Measurements from ENCODE around the gene BNIPL.

BNIPL gene

DNA sequence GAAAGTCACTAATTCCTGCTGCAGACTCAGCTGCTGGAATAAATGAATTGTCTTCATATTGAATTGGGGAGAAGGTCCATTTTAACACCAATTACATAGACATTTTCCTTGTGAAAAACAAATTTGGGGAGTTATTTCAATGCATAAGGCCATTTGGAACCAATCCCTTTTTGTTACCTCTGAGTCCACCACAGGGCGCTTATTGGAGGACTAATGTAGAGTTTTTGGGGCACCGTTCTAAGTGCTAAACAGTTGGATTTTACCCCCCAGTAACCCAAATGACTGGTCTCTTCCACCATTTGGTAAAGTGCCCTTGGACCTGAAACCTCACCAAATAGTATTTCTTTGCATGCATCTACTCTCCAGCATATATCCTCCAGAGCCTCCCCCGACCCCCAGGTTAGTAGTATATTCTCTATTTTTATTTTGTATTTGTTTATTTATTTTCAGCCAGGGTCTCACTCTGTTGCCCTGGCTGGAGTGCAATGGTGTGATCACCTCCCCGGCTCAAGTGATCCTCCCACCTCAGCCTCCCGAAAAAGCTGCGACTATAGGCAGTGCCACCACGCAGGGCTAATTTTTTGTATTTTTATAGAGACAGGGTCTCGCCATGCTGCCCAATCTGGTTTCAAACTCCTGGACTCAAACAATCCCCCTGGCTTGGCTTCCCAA, 26.6 kb upstream of the BNIPL start:
- no peak for DNase-seq (ENCODE audit: low read depth)

DNA sequence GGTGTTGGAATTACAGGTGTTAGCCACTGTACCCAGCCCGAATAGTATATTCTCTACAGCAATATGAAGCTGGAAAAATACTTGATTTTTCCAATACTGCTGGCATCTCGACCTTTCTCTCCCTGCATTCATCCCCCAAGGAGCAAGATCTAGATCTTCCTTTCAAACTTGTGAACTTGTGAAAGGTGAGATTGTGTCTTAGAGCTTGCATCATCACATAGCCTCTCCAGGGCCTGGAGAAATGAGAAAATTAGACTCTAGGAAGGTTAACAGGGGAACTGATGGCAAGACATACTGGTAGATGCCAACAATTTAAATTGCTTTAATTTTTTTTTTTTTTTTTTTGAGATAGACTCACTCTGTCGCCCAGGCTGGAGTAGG, 26.1 kb upstream of the BNIPL start:
- DNase-seq (ENCODE audit: low read depth) = no peak

DNA sequence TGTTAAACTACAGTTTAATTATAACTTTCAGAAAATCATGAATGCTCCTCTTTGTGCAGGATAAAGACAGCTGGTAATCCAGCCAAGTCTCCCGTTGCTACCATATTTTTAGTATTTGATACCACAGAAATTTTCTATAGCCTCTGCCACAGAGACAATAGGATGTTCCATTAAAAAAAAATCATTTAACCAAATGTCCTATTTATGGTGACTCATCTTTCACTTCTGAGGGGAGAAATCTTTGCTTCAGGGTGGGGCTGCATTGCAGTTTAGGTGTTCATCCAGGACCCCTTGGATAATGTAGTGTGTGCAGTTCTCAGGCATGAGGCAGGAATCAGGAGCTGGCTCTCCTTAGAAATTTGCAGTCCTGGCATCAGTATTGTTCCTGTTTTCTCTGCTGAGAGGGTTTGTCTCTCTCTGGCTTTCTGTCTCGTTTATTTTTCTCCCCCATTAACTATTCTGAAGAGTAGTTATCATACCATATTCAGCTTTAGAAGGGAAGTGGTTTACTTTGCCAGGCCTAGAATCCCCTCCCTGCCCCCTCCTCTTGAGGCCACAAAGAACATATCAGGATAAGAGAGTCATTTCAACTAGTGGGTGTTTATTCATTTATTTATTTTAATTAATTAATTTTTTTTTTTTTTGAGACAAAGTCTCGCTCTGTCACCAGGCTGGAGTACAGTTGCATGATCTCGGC, 25.1 kb upstream of the BNIPL start:
- DNase-seq (ENCODE audit: low read depth) = no peak

DNA sequence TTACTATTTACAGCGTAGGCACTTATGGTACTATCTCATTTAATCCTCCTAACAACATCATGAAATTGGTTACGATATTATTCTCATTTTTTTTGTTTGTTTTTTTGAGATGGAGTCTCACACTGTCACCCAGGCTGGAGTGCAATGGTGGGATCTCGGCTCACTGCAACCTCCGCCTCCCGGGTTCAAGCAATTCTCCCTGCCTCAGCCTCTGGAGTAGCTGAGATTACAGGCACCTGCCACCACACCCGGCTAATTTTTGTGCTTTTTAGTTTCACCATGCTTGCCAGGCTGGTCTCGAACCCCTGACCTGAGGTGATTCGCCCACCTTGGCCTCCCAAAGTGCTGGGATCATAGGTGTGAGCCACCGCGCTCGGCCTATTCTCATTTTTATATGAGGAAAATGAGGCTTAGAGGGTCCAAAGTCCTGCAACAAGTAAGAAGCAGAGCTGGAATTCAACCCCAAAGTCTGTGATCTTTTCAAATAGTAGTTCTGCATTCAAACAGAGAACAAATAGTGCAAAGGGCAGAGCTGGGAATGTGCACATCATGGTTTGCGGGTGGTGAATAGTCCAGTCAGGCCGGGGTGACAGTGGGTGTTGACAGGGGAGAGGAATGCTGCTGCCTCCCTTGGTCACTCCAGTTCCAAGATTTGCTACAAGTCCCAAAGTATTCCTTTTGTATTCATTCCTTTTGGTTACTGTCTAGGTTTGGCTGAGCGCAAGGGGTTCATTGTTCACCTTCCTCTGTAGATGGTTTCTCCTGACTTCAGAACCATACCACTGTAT, 23.5 kb upstream of the BNIPL start:
- DNase-seq (ENCODE audit: low read depth) = no peak

- DNase-seq (ENCODE audit: low read depth) = no peak
These were observed 22.9 kb upstream of the BNIPL start for GRCh38 chr1:151013518-151013917.

DNA sequence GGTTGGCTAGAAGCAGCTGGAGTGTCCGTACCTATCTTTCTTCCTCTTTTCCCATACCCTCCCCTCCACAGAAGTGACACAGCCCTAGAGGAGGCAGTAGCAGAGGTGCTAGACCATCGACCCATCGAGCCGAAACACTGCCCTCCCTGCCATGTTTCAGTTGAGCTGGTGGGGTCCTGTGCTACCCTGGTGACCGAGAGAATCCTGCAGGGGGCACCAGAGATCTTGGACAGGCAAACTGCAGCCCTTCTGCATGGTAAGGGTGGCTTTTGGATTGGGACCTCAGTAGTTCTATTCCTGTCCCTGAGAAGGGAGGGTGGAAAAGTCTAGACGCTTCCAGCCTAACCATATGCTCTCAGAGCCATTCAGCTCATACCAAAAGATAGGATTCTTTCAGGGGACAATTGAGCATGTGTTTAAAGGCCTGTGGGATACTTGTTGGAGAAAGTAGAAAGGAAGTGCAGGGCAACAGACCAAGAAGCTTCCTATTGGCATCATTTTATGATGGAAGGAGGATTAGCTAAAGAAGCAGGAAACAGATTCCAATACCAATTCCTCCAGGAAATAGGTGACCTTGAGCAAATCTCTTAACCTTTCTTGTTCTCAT, 11.7 kb upstream of the BNIPL start:
- DNase-seq (ENCODE audit: low read depth) = peak; percentile 69

DNA sequence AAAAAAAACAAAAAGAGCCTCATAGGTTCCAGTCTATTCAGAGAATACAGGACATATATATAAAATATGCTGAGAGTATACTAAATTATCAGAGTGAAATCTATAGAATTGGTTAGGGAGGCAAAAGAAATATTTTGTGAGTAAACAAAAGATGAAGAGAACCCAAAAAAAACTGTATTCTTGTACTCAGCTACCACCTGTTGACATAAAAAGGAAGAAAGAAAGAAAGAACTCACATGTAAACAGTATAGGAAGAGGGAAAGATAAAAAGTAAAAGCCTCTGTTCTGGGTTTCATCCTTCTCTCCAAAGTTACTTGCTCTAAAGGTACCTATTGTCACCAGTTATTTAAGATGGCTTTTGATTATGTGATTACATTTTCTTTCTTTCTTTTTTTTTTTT, 9.9 kb upstream of the BNIPL start:
- no peak for DNase-seq (ENCODE audit: low read depth)

DNA sequence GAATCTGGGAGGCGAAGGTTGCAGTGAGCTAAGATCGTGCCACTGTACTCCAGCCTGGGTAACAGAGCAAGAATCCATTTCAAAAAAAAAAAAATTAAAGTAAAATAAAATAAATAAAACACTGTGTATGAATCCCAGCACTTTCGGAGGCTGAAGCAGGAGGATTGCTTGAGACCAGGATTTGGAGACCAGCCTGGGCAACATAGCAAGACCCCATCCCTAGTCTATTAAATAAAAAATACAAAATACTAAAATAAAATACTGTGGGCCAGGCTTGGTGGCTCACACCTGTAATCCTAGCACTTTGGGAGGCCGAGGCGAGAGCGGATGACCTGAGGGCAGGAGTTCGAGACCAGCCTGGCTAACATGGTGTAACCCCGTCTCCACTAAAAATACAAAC, 4.2 kb upstream of the BNIPL start:
- DNase-seq (ENCODE audit: low read depth) = no peak

DNA sequence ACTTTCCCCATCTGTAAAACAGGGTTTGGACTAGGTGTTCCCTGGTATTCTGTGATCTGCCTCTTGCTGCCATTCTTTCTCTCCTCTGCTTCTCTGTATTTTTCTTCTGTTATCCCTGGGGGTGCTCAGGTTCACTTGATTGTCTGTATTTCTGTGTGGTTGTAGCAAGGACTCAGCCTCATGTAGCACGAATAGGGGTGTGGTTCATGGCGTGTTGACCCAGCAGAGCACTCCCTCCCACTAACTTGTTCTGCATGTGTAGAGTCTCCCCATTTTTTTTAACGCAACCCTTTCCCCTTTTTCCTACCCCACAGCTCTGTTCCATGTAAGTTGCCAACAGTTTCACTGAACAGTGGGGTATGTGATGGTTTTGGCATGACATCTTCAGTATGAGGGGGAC, 1.2 kb upstream of the BNIPL start:
- DNase-seq (ENCODE audit: low read depth) = no peak

DNA sequence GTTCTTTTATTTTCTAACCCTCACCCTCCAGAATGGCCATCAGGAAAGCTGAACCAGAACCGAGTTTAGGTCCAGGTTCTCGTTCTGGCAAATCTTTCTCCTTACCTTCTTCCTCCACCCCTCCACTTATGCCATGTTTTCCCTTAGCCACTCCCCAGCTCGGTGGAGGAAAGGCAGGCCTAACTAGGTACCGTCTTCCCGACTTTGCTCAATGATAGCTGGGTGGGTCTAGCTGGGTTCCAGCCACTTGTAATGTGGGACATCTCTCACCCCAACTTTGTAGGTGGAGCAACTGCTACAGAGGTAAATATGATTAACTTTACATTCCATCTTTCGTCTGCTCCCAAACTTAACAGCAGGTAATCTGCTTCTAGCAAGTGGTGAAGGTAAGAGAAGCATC, 646 bp downstream of the BNIPL start:
- DNase-seq (ENCODE audit: low read depth) = no peak

GRCh38 chr1:151039521-151039920, 3.1 kb downstream of the BNIPL start:
- no peak for DNase-seq (ENCODE audit: low read depth)

DNA sequence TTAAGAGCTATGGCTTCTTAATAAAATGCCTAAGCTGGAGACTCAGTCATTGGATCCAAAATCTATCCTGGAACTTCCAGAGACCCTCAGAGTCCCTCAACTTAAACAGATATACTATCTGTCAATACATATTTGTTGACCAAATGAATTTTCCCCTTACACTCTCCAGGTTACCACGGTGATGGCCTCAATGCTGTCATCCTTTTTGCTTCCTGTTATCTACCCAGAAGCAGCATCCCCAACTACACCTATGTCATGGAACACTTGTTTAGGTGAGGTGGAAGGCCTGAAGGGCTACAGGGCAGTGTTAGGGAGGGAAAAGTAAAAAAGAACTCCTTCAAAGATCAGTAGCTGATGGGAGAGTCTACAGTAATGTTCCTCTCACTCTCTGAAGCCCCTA, 6.8 kb downstream of the BNIPL start:
- DNase-seq (ENCODE audit: low read depth) = no peak

DNA sequence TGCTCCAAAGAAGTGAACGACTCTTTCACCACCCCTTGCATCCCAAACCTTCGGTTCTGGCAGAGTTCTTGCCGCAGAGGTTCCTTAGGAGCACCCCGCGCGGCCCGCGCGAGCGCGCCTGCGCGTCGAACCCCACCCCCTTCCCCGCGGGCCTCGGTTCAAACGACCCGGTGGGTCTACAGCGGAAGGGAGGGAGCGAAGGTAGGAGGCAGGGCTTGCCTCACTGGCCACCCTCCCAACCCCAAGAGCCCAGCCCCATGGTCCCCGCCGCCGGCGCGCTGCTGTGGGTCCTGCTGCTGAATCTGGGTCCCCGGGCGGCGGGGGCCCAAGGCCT, 11.2 kb downstream of the BNIPL start, which contains the start of gene C1orf56:
TSS of gene C1orf56 (plus strand) at position 161 of the 334 bp plus-strand sequence. CDS start at position 258, 97 bp downstream.
- DNase-seq (ENCODE audit: low read depth) = no peak

DNA sequence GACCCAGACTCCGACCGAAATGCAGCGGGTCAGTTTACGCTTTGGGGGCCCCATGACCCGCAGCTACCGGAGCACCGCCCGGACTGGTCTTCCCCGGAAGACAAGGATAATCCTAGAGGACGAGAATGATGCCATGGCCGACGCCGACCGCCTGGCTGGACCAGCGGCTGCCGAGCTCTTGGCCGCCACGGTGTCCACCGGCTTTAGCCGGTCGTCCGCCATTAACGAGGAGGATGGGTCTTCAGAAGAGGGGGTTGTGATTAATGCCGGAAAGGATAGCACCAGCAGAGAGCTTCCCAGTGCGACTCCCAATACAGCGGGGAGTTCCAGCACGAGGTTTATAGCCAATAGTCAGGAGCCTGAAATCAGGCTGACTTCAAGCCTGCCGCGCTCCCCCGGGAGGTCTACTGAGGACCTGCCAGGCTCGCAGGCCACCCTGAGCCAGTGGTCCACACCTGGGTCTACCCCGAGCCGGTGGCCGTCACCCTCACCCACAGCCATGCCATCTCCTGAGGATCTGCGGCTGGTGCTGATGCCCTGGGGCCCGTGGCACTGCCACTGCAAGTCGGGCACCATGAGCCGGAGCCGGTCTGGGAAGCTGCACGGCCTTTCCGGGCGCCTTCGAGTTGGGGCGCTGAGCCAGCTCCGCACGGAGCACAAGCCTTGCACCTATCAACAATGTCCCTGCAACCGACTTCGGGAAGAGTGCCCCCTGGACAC, 11.7 kb downstream of the BNIPL start:
- DNase-seq (ENCODE audit: low read depth) = no peak

DNA sequence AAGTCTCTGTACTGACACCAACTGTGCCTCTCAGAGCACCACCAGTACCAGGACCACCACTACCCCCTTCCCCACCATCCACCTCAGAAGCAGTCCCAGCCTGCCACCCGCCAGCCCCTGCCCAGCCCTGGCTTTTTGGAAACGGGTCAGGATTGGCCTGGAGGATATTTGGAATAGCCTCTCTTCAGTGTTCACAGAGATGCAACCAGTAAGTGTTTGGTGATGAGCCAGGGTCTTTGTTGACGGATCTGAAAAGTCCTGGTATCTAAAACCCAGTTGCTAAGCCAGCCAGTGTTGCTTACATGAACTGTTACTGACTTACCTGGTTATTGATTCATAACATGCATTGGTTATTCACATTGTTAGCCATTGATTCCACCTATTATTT, 12.3 kb downstream of the BNIPL start:
- DNase-seq (ENCODE audit: low read depth) = no peak

DNA sequence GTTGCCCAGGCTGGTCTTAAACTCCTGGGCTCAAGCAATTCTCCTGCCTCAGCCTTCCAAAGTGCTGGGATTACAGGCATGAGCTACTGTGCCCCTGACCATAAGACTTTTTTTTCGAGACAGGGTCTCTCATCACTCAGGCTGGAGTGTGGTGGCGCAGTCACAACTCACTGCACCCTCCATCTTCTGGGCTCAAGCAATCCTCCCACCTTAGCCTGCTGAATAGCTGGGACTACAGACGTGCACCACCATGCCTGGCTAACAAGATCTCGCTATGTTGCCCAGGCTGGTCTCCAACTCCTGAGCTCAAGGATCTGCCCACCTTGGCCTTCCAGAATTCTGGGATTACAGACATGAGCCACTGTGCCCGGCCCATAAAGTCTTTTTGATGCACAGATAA, 13.1 kb downstream of the BNIPL start:
- no peak for DNase-seq (ENCODE audit: low read depth)

GRCh38 chr1:151050051-151050688, 13.8 kb downstream of the BNIPL start:
- no peak for DNase-seq (ENCODE audit: low read depth)

DNA sequence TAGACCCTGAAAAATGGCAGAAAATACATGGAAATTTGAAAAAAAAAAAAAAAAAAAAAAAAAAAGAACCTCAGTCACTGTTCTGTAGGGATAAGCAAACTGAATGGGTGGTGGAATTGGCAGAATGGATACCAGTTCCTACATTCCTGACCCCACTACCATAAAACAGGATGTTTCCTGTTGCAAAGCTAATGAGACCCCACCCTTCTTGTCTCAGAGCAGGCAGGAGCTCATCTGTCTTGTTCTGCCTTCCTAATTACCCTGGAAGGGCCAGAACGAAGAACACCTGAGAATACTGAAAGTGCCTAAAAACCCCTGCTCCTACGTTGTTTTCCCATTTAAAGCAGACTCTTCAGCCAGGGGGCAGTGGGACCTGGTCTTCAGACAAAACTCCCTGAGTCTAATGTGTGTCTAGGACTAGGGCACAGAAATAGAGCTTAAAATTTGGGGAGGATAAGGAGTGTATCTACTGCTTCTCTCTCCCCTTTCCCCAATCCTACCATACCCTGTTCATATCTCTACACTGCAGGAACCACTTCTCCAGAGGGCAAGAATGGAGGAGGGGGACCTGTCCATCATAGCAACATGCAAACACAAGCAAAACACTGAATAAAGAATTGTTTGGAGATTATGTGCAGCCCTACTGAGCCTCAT, 15.1 kb downstream of the BNIPL start:
- DNase-seq (ENCODE audit: low read depth) = no peak

DNA sequence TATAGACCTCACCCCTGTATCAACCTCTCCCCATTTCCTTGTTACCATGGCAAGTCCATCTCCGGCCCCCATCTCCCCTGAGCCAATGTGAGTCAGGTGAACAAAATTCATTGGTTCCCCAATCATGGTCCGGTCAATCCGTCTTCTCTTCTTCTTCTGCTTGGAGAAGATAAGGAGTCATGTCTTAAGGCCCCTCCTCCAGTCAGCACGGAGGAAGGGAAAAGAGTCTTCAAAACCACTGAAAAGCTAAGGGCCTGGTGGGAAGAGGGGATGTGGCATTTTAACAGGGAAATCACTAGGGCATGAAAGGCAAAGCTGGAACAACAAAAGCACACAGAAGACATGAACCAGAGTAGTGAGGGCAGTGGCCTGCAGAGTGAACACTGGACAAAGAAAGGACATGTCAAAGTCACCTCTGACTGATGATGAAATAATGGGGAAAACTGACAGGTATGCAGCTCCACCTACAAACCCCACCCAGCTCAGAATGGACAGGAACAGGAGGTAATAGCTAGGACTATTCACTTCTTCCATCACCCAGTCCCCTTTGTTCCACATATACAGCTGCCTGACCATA, 18.7 kb downstream of the BNIPL start:
- DNase-seq (ENCODE audit: low read depth) = no peak

GRCh38 chr1:151055581-151055980, 19.2 kb downstream of the BNIPL start:
- no peak for DNase-seq (ENCODE audit: low read depth)

GRCh38 chr1:151056149-151056548, 19.8 kb downstream of the BNIPL start:
- DNase-seq (ENCODE audit: low read depth) = no peak

Data from stimulated activated CD8-positive, alpha-beta memory T cell treated with anti-CD3 and anti-CD28 coated beads, Interleukin-7, amount 100 ng/mL, for 24 hours (primary cell).